Measurements from ENCODE around the gene PHF21B.

Gene PHF21B

DNA sequence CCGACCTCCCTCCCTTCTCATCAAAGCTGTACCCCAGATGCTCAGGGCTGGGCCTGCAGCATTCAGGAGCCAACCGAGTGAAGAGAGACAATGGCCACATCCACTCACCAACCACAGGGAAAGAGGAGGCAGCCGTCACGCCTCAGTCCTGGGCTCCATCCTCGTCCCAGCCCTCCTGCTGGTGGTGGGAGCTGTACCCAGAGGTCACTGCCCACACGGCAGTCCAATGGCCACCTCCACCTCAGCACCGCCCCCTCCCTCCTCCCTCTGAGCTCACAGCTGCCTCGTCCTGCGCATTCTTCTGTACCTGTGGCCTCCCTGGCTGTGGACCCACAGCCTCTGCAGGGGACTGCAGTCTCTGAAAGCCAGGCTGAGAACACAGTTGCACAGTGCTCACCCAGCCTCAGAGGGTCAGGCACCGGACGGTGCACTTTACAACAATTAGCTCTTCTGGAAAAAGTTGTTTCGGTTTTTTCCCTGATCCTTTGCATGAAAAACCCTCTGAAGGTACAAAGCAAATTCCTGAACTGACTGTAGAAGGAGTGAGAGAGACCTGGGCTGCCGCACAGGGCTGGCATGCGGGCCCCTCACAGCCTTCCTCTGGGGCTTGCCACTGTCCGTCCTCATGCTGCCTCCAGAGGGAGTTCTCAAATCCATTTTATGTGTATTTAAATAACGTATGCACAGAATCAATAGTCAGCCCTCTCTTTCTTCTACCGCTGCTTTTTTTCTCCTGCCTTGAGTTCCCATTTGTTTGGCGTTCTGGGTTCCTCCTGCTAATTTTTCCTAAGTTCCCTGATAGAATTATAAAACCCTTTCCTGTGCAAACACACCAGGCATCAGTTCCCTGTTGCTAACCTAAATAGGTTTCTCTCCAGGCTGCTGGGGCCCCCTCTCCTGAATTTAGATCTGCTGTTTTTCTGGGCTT, 52.7 kb downstream of the PHF21B start:
- DNase-seq, result no peak

DNA sequence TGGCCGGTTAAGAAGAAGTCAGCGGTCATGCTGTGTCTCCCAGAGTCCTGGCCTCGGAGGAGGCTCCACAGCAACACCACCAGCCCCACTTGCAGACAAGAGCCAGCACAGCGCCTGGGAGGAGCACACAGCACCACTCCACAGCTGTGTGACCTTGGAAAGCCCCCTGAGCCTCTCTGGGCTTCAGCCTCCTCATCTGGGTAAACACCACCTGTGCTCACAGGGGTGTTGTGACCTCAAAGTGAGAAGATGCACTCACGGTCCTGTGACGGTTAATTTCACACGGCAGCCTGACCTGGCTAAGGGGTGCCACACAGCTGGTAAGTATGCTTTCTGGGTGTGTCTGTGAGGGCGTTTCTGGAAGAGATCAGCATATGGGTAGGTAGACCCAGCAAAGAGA, 54.7 kb downstream of the PHF21B start:
- DNase-seq, result no peak

DNA sequence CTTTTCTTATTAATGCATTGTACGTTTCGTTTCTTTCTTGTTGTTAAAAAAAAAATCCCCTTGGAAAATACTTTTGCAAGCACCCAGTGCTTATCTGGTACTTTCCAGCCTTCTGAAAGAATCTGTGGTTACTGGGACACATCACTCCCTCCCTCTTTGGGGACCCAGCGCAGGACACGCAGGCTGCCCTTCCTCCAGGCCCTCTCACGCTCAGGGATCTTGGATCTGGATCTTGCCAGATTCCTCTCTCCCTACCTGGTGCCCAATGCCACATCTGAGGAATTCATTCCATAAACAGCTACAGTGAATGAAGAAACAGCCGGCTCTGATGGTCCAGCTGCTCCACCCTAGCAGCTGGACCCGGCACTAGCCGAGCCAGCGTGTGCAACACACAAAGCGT, 55.7 kb downstream of the PHF21B start:
- DNase-seq, result no peak

DNA sequence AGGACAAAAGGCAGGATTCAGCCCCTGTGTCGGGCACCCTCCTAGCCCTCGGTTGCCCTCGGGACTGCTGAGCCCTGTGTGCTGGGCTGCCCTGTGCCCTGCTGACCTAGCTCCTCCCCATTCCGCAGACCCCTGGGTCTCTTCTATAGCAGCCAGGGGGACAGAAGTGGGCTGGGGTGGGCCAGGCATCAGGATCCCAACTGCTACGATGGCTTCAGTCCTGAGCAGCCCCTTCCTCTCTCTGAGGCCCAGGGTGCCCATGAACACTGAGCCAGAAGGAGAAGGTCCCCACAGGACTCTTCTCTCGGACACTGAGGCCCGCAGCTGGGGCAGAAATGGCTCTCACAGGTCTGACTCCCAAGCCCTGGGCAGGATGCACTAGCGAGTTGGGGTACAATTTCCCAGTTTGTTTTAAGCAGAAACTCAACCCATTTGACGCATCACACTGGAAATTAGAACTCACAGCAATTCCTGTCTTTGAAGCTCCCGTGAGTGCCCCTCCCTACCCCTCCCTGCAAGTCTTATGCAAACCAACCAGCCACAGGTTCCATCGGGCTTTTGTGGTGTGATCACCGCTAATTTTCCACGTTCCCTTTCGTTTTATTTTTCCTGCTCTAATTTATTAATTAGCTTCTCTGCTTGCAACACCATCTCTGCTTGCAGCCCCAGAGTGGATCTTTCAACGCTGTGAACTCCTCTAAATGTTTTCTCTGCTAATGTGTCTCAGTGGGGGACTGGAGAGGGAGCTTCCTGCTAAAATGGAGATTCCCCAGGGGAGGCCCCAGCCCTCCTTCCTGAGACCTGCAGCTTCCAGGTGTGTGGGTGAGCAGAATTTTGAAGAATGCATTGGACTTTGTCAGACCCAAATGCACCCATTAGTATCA, 56.7 kb downstream of the PHF21B start:
- no peak for DNase-seq

DNA sequence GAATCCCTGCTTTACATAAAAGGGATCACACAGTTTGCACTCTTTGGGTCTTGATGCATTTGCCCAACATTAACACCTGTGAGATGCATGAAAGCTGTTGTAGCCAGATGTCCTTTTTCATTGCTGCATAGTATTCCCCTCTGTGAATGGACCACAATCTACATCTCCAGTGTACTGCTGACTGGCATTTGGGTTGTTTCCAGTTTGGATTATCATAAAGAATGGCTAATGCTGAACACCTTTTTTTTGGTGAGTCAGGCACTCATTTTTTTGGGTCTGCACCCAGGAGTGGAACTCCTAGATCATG, 58.3 kb downstream of the PHF21B start:
- no peak for DNase-seq

DNA sequence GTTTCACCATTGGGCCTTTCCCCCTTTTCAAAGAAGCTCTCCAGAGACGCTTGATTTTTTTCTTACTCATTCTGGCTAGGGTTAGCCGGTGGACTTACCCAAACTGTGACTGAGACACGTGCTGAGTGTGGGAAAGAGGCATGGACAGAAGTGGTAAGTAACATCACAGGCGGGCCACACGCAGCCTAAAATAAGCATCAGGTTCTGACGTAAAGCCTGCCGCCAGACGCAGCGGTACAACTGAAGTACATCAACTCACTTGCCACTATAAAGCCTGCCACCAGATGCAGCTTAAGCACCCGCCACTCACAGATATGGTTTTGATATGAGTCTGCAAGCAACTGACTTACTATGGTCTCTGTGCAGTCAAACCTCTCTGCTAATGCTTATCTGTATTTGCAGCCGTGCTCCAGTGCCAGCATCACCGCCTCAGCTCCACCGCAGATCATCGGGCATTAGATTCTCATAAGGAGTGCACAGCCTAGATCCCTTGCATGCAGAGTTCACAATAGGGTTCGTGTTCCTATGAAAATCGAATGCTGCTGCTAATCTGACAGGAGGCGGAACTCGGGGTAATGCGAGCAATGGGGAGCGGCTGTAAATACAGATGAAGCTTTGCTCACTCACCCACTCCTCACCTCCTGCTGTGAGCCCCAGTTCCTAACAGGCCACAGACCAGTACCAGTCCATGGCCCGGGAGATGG, 58.8 kb downstream of the PHF21B start:
- DNase-seq, result no peak

DNA sequence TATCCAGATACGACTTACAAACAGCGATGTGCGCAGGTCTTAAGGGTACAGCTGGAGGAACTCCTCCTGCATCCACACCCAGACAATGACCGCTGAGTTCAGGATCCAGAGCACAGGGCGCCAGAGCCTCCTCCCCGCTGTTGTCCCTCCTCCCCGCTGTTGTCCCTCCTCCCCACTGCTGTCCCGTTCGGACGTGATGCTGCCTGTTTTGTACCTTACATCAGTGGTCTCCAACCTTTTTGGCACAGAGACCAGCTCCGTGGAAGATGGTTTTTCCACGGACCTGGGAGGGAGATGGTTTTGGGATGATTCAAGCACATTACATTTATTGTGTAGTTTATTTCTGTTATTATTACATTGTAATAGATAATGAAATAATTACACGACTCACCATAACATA, 62.0 kb downstream of the PHF21B start:
- no peak for DNase-seq

DNA sequence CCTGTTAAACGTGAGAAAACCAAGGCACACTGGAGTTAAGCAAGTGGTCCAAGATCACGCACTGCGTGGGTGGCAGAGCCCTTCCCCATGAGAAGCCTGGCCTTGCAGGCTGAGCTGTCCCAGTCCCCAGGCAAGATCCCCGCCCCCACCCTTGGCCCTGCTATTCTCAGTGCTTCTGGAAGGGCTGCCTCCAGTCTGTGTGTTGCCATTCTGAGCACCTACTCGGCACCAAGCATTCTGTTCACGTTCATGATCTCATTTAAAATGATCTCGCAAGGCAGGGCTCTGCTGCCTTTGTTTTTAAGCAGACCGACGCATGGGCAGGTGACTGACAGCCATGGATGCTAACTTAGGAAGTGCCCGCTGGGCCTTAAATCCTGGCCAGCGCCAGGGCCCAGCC, 62.8 kb downstream of the PHF21B start:
- DNase-seq, result no peak

DNA sequence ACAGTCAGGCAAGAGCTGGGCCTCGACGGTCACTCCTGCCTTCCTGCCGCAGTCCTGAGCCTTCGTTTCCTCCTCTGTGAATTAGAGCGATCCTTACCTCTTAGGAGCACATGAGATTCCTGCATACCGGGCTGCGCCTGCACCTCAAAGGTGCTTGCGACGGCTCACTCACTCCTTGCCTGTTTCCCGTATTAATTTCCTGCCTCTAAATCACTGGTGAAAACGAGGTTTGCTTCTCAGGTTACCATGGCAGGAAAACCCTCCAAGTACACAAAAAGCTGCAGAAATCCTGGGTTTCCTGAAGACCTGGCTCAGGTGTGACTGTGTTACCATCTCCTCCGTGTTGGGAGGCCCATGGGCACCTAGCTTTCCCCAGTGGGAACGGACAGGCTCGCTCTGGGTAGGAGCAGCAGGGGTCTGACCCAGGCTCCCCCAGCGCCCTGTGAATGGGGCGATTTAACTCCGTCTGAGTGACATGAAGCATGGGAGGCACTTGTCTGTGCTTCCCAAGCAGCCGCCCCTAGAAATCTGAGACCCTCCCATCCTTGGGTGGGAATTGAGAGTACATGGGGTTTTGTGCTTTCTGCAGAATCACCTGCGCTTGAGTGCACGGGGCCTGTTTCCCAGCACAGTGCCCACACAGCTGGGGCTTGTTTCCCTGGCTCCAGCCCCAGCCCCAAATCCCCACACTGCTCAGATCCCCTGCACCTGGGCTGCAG, 64.8 kb downstream of the PHF21B start:
- DNase-seq, result no peak

DNA sequence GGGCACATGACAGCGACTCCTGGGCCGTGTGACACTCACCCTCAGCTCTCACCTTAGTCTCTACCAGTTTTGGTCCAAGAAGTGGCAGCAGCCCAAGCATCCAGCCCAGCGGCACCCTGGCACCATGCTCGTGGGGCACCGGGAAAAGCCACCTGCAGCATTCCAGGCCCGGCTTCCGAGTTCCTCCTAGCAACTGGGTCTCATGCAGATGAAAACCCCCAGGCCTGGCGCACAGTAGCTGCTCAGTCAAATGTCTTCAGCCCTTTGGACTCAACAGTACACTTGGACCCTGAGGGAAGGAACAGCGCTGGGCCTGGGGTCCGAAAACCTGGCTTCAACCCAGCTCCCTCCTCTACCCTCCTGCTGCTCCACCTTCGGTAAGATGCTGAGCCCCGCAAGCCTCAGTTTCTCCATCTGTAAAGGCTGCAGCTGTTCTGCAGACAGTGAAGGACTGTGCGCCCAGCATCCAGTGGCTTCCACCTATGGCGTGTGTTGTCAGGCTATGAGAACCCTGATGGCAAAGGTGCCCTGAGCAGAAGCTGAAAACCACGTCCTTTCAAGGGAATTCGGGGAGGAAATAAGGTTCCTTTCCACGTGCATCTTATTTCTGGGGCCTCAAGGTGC, 66.0 kb downstream of the PHF21B start:
- no peak for DNase-seq

DNA sequence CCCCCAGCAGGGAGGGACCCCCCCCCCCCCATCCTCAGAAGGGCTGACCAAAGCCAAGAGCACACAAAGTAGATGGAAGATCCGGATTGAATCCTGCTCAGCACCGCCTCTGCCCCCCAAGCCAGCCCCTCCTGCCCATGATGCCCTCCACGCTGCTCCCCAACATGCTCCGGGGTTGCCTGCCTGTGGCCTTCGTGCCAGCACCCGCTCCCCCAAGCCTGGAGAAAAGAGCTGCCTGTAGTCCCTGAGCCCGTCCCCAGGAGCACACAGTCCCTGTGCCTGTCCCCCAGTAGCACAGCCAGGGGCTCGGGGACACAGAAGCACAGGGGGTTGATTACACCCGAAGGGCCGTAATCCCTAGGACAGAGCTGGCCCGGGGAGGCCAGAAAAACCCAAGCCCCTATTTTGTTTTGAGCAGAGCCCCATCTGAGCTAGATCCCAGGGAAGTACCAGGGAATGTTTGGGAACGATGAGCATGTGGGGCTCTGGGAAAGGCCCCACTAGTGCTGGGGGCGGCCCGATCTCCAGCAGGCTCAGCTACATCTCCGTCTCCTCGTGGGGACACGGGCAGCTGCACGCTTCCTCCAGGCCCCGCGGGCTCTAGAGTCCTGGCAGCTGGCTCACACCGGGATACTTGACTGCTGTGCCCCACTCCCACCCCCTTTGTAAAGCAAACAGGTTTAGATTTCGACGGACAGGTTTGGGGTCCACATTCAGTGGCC, 66.7 kb downstream of the PHF21B start:
- no peak for DNase-seq

DNA sequence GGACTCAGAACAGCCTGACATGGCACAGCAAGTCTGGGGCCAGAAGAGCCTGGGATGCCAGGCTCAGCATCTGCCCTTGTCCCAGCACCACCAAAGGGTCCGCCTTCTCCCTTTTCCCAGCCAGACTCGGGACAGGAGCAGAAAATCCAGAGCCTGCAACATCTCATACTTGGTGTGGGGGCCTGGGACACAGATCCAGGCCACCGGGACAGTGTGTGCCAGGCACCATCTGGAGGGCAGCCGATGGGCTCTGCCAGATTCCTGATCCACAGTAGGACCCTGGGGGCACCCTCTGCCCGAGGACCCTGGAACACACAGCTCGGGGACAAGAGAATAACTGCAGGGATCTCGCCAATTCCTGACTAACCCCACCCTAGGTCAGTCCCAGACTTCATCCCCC, 67.7 kb downstream of the PHF21B start:
- DNase-seq, result no peak

DNA sequence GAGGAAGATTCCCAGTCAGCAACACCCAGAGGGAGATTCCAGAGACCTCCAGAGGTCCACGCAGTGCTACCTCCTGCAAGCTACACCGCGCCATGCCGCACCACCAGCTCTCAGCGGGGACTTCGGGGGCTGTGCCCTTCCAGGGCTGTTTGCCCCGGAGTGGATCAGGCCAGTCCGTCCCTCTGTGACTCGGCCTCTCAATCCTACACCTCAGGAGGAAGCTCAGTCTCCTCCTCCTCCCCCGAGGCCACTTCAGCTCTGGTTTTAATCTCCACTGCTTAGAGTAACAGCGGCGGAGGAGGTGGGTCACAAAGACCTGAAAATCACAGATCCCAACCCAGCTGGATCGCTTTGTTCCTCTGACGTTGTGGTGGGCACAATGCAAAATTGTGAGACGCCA, 68.6 kb downstream of the PHF21B start:
- no peak for DNase-seq

DNA sequence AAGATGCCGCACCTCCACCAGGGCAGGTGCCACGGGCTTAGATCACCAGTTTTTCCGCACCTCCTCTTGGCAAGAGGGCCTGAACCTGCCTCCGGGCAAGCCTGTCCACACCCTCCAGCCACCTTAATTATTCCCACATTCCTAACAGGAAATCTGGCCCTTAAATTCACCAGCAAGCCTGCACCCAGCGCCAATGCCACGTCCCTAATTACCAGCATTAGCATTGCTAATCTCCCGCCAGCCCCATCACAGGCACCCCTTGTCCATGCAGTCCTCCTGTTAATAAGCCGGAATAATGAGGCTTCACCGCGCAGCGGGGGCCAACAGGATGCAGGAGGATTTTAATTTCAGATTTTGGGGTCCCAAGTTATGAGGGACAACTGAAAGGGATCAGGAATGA, 69.7 kb downstream of the PHF21B start:
- DNase-seq, result no peak

DNA sequence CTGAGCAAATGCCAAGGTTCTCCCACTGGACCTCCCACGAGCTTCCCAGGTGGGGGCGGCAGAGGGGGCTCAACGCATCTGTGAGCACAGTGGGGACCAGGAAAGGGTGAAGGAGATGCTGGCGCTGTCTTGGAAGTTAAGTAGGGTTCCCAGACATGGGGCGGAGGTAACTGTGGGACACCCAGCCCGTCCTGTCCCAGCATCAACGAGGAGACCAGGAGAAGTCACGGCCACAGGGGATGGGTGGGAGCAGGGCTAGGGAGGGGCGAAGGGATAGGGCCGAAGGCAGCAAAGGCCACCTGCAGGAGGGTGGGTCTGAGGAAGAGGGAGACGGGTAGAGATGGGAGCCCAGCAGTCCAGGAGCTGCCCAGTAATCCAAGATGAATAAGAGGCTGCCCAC, 70.4 kb downstream of the PHF21B start:
- no peak for DNase-seq

DNA sequence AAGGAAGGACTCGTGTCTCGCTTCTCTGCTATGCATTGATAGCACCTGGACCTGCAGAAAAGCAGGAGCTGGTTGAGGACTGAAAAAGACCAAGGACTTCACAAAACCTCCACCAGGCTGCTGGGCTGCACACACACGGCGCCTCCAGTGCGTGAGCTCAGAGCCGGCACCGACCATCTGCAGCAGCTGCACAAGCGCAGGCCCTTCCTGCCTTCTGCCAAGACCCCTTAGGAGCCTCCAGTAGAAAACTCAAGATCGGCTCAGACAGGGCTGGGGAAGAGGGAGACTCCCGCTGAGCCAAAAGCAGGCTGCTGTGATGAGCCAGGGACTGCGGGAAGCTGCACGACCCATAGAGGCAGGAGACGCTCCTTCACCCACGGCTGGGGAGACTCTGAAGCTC, 70.9 kb downstream of the PHF21B start:
- DNase-seq, result no peak

DNA sequence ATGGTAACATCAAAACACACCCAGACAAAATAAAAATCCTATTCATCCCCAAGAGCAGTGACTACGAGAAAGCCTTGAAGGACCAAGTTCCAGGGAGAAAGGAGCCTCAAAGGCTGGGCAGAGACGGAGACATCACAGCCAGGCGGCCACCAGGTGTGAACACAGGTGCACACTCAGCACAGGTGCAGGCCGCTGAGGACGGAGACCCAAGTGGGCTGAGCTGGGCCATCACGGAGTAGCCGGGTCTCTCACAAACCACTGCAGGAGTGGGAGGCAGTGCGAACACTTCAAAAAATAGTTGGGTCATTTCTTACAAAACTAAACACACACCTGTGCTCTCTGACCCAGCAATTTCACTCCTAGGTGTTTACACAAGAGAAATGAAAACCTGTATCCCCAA, 72.6 kb downstream of the PHF21B start:
- no peak for DNase-seq

DNA sequence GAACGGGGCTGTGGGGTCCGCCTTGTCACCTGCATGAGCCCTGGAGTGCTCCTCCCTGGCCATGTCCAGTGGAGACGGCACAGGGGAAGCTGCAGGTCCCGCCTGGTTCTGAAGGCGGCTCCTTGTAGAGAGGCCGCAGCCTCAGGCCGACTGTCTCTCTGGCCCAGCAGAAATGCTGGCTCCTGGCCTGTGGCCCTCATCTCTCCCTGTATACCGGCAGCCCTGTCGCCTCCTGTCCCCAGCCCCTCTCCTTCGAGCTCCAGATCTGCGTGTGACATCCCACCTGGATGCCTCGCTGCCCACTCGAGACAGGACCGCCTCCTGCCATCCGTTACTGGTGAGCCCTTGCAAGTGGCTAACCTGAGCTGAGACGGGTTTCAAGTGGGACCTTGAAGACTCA, 73.6 kb downstream of the PHF21B start:
- no peak for DNase-seq

DNA sequence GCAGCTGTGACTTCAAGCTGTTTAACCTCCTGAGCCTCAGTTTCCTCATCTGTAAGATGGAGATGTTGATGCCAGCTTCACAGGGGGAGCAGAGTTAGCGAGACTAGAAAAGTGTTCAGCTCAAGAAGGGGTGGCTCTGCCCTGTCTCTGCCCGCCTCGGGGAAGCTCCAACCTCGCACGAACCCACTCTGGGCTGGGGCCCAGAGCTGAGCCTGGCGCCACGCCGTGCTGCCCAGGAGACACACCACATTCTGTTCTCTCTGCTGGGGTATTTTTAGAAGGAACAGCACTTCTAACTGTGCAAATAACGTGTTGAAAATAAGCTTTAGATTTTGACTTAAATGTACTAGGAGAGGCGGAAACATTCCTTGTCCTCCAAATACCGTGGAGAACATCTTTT, 74.1 kb downstream of the PHF21B start:
- DNase-seq, result no peak

DNA sequence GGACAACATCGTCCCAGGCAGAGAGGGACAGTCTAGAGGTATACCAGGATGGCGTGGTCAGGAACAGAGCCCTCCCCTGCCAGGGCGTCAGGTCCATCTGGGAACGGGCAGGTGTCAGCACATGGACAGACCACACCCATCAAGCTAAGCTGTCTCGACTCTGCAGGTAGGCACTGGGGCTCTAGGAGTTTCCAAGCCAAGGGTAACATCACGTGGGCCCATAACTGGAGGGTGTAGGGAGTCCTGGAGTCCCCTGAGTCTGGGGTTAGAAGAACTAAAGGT, 75.4 kb downstream of the PHF21B start:
- no peak for DNase-seq

DNA sequence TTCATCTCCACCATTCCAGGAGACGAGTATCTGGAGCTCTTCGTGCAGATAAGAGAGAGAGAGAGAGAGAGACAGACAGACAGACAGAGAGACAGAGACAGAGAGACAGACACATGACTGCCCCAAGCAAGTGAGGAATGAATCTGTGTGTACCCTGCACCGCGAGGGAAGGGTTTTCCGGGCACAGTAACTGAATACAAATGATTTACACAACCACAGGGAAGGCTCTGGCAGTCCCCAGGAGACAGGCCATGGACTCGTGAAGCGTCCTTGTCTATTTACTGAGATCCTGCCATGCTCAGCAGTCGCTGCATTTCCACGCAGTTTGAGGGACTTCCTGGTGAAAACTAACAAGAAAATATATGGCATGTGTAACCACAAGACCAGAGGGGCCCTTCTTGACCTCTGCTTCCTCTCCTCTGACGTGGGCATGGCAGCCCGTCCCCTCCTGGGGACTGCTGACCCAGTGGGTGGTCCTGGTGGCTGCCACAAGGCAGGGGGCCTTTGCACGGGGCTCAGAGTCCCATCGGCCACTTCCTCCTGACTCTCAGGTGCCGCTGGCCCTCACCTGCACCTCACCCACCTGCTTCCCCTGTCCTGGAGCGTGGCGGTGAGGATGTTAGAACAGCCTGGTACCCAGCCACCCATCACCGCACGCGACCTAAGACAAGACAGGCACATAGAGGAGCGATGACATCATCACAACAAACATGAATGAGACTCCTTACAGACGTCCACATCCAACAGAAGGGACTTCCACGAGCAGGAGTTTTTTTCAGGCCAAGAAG, 75.9 kb downstream of the PHF21B start:
- DNase-seq, result no peak

Measured in stimulated activated CD4-positive, alpha-beta T cell treated with anti-CD3 and anti-CD28 coated beads, Interleukin-2, amount 100 ng/mL, for 24 hours (primary cell).